ENCODE measurements around the gene CCDC146.

DNA sequence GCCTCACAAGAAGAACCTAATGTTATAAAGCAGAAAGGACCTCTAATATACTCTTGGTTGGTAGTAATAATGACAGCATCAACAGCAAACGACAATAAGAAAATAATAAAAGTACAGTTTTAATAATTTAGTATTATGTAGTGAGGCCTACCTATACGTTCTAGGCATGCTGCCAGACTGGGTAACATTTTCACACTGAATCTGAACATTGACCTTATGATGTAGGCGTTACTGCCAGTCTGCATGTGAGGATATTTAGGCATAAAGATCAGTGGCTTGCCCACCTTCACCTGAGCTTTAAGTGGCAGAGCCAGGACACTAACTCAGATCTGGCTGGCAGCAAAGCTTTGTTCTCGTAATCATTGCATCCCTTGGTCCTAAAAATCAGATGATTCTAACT lies 74.7 kb downstream of the CCDC146 start:
- TF ChIP-seq POLR2AphosphoS5 (IDR thresholded peaks at IDR 0.05) (no peak), EP300 (IDR thresholded peaks at IDR 0.05; ENCODE audit: low read depth) (no peak), POLR2A (IDR thresholded peaks at IDR 0.05) (no peak)
- TF ChIP-seq, protein P1, sequence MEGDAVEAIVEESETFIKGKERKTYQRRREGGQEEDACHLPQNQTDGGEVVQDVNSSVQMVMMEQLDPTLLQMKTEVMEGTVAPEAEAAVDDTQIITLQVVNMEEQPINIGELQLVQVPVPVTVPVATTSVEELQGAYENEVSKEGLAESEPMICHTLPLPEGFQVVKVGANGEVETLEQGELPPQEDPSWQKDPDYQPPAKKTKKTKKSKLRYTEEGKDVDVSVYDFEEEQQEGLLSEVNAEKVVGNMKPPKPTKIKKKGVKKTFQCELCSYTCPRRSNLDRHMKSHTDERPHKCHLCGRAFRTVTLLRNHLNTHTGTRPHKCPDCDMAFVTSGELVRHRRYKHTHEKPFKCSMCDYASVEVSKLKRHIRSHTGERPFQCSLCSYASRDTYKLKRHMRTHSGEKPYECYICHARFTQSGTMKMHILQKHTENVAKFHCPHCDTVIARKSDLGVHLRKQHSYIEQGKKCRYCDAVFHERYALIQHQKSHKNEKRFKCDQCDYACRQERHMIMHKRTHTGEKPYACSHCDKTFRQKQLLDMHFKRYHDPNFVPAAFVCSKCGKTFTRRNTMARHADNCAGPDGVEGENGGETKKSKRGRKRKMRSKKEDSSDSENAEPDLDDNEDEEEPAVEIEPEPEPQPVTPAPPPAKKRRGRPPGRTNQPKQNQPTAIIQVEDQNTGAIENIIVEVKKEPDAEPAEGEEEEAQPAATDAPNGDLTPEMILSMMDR (IDR thresholded peaks at IDR 0.05): no peak
